Adrenal gland (tissue), 5 donors: ENCODE results near the gene RPA3.

ENCODE experiments used
- POLR2A ChIP-seq, 2 donors: fragments of 450-650 bp; IDR thresholded peaks; one replicate each; pipeline ENCODE4 v1.6.1; 2017; ENCODE audit warnings: antibody characterized with exemption in 2 of 2, mild to moderate bottlenecking in 2 of 2, moderate library complexity in 1 of 2
- TF ChIP-seq, protein P1 (sequence below), 6 experiments: fragments of 450-650 bp in 4 of 6; fragments of 200-600 bp in 2 of 6; sonication (generic) in 1 of 6; IDR thresholded peaks; 1 replicate in 5 of 6; 2 replicates in 1 of 6; pipeline versions ENCODE4 v1.5.1 to v1.8.0; 2016 to 2021; ENCODE audit warnings: antibody characterized with exemption in 6 of 6, mild to moderate bottlenecking in 2 of 6, moderate library complexity in 1 of 6
- donor health status: DM: no; HTN: no; CAD: no.

DNA sequence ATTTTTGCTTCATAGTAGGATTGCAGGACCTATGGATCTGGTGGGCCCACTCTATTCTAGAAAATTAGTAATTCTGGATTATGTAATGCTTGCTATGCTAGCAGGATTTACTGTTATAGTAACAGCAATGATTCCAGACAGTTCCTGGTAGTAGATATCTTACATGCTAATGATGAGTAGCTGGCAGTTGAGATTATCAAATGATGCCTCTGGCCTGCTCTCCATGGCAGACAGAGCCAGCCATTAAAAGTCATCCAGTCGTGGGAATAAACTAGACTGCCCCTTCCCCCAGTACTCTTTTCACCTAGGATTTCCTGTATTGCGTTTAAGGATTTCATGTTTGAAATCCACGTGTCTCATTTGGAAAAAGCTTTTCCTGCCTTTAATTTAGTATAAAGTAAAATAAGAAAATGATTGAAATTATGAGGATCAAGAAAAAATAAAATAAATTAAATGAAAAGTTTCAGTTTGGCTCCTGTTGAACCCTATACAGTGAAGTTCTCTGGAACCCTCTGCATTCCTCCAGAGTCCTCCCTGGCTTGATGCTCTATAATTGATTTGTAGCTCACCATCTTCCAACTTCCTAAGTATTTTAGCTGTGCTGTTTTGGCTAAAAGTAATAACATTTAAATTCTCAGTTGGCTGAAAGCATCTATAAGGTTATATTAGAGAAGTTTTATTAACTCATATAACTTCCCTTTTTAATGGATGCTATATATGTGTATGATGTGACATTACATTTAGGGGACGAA lies 63.3 kb downstream of the RPA3 start:
- TF ChIP-seq POLR2A (IDR thresholded peaks at IDR 0.05) = no peak
- TF ChIP-seq, protein P1, sequence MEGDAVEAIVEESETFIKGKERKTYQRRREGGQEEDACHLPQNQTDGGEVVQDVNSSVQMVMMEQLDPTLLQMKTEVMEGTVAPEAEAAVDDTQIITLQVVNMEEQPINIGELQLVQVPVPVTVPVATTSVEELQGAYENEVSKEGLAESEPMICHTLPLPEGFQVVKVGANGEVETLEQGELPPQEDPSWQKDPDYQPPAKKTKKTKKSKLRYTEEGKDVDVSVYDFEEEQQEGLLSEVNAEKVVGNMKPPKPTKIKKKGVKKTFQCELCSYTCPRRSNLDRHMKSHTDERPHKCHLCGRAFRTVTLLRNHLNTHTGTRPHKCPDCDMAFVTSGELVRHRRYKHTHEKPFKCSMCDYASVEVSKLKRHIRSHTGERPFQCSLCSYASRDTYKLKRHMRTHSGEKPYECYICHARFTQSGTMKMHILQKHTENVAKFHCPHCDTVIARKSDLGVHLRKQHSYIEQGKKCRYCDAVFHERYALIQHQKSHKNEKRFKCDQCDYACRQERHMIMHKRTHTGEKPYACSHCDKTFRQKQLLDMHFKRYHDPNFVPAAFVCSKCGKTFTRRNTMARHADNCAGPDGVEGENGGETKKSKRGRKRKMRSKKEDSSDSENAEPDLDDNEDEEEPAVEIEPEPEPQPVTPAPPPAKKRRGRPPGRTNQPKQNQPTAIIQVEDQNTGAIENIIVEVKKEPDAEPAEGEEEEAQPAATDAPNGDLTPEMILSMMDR (IDR thresholded peaks at IDR 0.05) = no peak
